NCI-H1436 (cell line): ENCODE data around the gene AMY1B.
"Not testable (repeated sequence)": the region's sequence is repeated elsewhere in the genome, so short reads cannot be mapped to it uniquely, and the experiment has no call there.

Experiments used
- DNase-seq: peaks from one replicate; lab custom pipeline; 2025; lab: John Stamatoyannopoulos, UW

The AMY1B gene

DNA sequence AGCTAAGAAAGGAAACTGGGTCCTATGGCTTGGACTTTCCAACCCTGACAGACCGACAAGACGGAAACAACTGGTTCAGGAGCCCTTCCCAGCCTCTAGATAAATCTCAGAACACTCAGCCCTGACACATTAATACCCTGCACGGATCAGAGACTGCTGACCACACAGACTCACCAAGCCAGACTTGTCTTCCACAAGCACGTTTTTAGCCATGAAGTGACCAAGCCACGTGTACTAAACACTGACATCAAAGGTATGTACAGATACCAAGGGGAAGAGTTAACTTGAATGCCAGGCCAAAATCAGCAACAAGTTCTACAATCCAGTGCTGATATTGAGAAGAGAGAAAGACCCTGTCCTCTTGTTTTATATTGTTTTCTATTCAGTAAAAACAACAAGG is at the start of gene AMY1B:
Gene AMY1B (minus strand): TSS at position 101 of the 400 bp plus-strand sequence. CDS start 571 bp downstream, outside the sequence.
- not testable (repeated sequence) for DNase-seq

DNA sequence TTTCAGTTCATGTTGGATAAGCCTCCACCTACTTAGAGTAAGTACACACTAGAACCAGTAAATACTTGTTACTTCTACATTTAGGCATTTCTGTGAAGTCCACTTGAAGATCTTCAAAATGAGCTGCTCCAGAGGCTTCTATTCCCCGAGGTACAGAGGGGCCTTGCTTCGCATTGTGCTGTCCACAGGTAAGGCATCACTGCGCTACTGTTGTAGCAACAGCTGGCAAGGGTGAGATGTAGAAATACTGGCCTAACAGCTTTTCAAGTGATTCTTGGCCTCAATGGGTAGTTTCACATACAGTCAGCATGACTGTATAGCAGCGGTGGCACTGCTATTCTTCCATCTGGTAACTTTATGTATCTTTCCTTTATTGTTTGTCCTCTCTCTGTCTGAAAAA is 49.0 kb upstream of the AMY1B start:
- not testable (repeated sequence) for DNase-seq

DNA sequence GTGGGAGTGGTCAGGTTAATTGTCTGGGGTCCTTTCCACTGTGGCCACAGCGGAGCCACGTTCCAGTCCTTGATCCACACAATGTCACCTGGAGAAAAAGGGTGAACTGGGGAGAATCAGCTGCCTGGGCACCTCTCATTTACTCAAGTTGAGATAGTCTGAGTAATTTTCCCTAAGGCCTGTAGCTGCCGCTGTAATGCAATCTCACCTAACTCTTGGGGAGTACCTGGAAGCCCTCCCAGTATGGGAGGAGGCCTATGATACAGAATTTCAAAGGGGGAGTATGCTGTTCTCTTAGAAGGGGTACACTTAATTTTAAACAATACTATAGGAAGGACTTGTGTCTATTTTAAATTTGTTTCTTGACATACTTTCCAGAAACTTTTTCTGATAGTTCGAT is 48.4 kb upstream of the AMY1B start:
- not testable (repeated sequence) for DNase-seq

DNA sequence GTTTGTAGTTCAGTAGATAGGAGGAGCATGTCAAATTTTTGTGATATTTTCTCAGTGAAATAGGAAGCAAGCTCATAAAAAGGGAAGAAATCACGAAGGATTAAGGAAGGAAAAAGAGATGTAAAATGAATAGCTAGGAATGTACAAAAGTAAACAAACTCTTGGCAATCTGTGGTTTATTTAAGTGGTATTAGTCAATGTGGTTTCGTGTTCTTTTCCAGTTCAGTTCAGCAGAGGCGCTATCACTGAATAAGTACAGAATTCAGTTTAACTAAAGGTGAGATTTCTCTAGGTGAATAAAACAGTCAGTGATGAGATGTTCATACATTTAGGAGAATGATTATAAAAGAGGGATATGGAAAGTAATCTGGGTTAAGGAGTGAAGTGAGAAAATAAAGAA is 42.0 kb upstream of the AMY1B start:
- not testable (repeated sequence) for DNase-seq

GRCh38 chr1:103735334-103735733 is 39.3 kb upstream of the AMY1B start:
- not testable (repeated sequence) for DNase-seq

DNA sequence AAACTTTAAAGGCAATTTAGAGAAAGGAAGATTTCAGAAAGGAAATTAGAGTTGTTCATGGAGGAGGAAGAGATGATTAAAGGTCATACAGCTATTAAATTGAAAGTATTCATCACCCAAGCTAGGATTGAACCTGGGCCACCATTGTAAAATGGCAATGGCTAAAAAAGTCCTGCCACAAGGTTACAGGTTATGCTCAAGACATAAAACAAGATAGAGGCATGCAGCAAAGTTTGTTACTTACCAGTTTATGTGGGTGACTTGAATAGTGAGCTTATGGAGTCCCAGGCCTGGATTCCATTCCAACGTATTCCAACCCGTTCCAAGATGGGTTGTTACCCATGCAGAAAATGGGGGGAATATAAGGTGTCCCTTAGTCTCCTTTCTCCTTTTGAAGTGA is 25.5 kb upstream of the AMY1B start:
- not testable (repeated sequence) for DNase-seq

DNA sequence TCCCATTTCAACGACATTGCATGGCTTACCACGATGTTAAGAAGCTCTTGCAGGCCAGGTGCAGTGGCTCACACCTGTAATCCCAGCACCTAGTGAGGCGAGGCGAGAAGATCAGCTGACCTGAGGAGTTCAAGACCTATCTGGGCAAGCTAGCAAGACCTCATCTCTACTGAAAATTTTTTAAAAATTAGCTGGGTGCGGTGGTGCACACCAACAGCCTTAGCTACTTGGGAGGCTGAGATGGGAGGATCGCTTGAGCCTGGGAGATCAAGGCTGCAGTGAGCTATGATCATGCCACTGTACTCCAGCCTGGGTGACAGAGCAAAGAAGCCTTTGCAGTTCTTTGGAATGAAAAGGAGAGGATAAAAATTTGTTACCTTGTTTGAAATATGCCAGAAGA is 21.4 kb upstream of the AMY1B start:
- DNase-seq: not testable (repeated sequence)

- DNase-seq: not testable (repeated sequence)
Observed at GRCh38 chr1:103710381-103710780, 14.4 kb upstream of the AMY1B start.

DNA sequence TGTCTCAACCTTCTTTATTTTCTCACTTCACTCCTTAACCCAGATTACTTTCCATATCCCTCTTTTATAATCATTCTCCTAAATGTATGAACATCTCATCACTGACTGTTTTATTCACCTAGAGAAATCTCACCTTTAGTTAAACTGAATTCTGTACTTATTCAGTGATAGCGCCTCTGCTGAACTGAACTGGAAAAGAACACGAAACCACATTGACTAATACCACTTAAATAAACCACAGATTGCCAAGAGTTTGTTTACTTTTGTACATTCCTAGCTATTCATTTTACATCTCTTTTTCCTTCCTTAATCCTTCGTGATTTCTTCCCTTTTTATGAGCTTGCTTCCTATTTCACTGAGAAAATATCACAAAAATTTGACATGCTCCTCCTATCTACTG is 11.7 kb upstream of the AMY1B start:
- not testable (repeated sequence) for DNase-seq

DNA sequence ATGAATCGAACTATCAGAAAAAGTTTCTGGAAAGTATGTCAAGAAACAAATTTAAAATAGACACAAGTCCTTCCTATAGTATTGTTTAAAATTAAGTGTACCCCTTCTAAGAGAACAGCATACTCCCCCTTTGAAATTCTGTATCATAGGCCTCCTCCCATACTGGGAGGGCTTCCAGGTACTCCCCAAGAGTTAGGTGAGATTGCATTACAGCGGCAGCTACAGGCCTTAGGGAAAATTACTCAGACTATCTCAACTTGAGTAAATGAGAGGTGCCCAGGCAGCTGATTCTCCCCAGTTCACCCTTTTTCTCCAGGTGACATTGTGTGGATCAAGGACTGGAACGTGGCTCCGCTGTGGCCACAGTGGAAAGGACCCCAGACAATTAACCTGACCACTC is 5.2 kb upstream of the AMY1B start:
- not testable (repeated sequence) for DNase-seq

GRCh38 chr1:103700669-103701068 is 4.7 kb upstream of the AMY1B start:
- not testable (repeated sequence) for DNase-seq

DNA sequence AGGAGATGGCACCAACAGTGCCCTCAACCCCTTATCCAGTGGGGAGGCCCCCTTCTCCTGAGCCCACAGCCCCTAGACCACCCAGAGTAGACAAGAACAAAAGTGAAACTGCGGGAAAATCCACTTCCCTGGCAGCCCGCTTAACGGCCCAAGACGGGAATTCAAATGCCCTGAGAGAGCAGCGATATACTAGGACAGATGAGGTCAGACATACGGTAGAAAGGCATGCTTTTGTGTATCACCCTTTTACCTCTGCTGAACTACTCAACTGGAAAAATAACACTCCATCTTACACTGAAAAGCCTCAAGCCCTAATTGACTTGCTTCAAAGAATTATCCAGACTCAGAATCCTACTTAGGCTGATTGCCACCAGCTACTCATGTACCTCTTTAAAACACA is 1.4 kb upstream of the AMY1B start:
- DNase-seq: not testable (repeated sequence)

GRCh38 chr1:103676335-103676734 is 19.7 kb downstream of the AMY1B start:
- not testable (repeated sequence) for DNase-seq

DNA sequence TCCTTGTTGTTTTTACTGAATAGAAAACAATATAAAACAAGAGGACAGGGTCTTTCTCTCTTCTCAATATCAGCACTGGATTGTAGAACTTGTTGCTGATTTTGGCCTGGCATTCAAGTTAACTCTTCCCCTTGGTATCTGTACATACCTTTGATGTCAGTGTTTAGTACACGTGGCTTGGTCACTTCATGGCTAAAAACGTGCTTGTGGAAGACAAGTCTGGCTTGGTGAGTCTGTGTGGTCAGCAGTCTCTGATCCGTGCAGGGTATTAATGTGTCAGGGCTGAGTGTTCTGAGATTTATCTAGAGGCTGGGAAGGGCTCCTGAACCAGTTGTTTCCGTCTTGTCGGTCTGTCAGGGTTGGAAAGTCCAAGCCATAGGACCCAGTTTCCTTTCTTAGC is 40.5 kb downstream of the AMY1B start, which contains the start of gene AMY1A:
Gene AMY1A (plus strand): TSS at position 301 of the 400 bp plus-strand sequence. CDS start 571 bp downstream, outside the sequence.
- not testable (repeated sequence) for DNase-seq

- not testable (repeated sequence) for DNase-seq
Observed at GRCh38 chr1:103654133-103654532, 41.9 kb downstream of the AMY1B start.

- not testable (repeated sequence) for DNase-seq
Observed at GRCh38 chr1:103650889-103651288, 45.1 kb downstream of the AMY1B start.

DNA sequence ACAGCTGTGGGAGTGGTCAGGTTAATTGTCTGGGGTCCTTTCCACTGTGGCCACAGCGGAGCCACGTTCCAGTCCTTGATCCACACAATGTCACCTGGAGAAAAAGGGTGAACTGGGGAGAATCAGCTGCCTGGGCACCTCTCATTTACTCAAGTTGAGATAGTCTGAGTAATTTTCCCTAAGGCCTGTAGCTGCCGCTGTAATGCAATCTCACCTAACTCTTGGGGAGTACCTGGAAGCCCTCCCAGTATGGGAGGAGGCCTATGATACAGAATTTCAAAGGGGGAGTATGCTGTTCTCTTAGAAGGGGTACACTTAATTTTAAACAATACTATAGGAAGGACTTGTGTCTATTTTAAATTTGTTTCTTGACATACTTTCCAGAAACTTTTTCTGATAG is 45.7 kb downstream of the AMY1B start:
- DNase-seq: not testable (repeated sequence)

GRCh38 chr1:103643908-103644307 is 52.1 kb downstream of the AMY1B start:
- DNase-seq: not testable (repeated sequence)

- not testable (repeated sequence) for DNase-seq
Observed at GRCh38 chr1:103641194-103641593, 54.8 kb downstream of the AMY1B start.
